Thyroid gland (tissue), 4 donors: ENCODE results near the gene ITGA8.

ENCODE experiments used
- POLR2A ChIP-seq, 2 donors: fragments of 450-650 bp; IDR thresholded peaks; one replicate each; pipeline ENCODE4 v1.6.1; 2017; ENCODE audit warnings: antibody characterized with exemption in 2 of 2, mild to moderate bottlenecking in 2 of 2, moderate library complexity in 1 of 2
- TF ChIP-seq, protein P1 (sequence below), 6 experiments: fragments of 200-600 bp in 3 of 6; fragments of 450-650 bp in 3 of 6; sonication (generic) in 3 of 6; IDR thresholded peaks; one replicate each; pipeline ENCODE4 v1.5.1; 2016 to 2019; ENCODE audit warnings: antibody characterized with exemption in 6 of 6, mild to moderate bottlenecking in 2 of 6, inconsistent platforms in 1 of 6, moderate library complexity in 1 of 6

DNA sequence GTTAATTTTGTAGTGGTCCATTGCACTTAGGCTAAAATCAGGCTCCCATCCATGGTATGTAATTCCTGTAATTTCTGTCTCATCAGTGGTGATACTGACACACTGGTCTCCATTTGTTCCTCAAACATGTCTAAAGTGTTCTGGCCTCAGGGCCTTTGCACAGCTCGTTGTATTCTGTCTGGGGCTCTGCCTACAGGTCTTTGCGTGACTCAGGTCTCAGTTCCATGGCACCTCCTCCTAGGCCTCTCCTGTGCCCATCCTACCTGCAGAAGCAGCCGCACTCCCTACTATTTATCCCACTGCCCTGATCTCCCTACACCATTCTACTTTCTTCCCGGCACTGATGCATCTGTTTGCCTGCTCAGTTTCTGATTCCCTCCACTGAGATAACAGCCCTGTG is 173.8 kb downstream of the ITGA8 start:
- TF ChIP-seq, protein P1, sequence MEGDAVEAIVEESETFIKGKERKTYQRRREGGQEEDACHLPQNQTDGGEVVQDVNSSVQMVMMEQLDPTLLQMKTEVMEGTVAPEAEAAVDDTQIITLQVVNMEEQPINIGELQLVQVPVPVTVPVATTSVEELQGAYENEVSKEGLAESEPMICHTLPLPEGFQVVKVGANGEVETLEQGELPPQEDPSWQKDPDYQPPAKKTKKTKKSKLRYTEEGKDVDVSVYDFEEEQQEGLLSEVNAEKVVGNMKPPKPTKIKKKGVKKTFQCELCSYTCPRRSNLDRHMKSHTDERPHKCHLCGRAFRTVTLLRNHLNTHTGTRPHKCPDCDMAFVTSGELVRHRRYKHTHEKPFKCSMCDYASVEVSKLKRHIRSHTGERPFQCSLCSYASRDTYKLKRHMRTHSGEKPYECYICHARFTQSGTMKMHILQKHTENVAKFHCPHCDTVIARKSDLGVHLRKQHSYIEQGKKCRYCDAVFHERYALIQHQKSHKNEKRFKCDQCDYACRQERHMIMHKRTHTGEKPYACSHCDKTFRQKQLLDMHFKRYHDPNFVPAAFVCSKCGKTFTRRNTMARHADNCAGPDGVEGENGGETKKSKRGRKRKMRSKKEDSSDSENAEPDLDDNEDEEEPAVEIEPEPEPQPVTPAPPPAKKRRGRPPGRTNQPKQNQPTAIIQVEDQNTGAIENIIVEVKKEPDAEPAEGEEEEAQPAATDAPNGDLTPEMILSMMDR (IDR thresholded peaks at IDR 0.05), result no peak
- TF ChIP-seq POLR2A (IDR thresholded peaks at IDR 0.05), result no peak
